HG03066 (cell line): Measurements from ENCODE around the gene KARS1.

ENCODE experiments used
- ATAC-seq: cut with Tn5 transposase; IDR thresholded peaks from one replicate; pipeline ENCODE4 v1.9.1; 2021; ENCODE audit warnings: low read depth; ENCODE audit not compliant: unreplicated experiment

The KARS1 gene

DNA sequence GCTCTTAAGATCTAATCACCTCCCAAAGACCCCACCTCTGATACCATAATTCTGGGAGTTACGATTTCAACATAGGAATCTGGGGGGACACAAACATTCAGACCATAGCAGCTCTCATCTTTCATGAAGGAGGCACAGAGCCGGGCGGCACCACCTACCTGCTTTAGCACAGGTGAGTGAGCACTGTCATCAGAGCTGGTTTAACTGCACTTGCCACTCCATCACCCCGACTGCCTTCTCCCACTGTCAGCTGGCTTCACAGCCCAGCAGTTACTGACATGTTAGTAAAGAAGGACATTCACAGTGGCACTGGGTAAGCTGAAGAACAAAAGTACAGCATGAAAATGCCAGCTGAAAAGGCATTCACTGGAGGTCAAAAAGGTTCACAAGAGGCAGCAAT lies 58.7 kb downstream of the KARS1 start:
- no peak for ATAC-seq

- peak; percentile 62 for ATAC-seq
These were observed 63.4 kb downstream of the KARS1 start for GRCh38 chr16:75584108-75584507.

GRCh38 chr16:75579281-75579834 lies 68.1 kb downstream of the KARS1 start:
- ATAC-seq: no peak

DNA sequence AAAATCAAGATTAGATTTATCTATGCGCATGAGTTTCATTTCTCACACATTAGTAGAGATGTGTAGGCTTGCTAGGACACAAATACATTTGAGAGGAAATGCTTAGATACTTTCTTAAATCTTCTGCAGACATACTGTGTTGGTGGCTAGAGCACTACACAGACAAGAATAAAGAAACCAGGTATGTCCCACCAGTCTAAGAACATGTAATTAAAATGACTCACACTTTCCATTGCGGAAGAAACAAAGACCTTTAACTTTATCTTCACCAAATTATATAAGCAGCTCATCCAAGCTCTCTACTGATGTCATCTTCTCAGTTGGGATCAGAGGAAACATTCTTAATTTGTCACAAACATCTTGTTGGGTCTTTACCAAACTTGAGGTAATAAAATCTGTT lies 68.7 kb downstream of the KARS1 start:
- ATAC-seq: no peak

DNA sequence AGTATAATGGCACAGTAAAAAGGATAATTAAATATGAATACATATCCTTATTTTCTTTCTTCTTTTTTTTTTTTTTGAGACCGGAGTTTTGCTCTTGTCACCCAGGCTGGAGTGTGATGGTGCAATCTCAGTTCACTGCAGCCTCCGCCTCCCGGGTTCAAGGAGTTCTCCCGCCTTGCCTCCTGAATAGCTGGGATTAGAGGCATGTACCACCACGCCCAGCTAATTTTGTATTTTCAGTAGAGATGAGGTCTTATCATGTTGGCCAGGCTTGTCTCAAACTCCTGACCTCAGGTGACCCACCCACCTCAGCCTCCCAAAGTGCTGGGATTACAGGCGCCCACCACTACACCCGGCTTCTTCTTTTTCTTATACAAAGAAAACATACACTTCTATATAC lies 69.3 kb downstream of the KARS1 start:
- ATAC-seq: no peak
